ENCODE measurements around the gene TCN2. TPM values are rescaled to one million over a fixed set of nuclear protein-coding genes. Genes with fewer than 3 reads are reported as not detected.

Gene TCN2
- total RNA-seq, 1 donor from 2014 or later, result 3.1 TPM

Other genes starting within 250 kb of the TCN2 start
- gene RNF215, start 219.8 kb upstream of the TCN2 start, total RNA-seq (ENCODE audit: insufficient read depth, low replicate concordance), result 30.1 TPM
- gene SEC14L2, start 210.2 kb upstream of the TCN2 start, total RNA-seq (ENCODE audit: insufficient read depth, low replicate concordance), result 0.48 TPM
- gene MTFP1, start 181.4 kb upstream of the TCN2 start, total RNA-seq (ENCODE audit: insufficient read depth, low replicate concordance), result 7.9 TPM
- gene SEC14L3, start 135.2 kb upstream of the TCN2 start, total RNA-seq (ENCODE audit: insufficient read depth, low replicate concordance), result 2.9 TPM
- gene SEC14L4, start 101.5 kb upstream of the TCN2 start, total RNA-seq (ENCODE audit: insufficient read depth, low replicate concordance), result not detected
- 2.4 TPM for gene SEC14L6, start 60.4 kb upstream of the TCN2 start, total RNA-seq (ENCODE audit: insufficient read depth, low replicate concordance)
- not detected for gene GAL3ST1, start 32.5 kb upstream of the TCN2 start, total RNA-seq (ENCODE audit: insufficient read depth, low replicate concordance)
- gene PES1, start 15.3 kb upstream of the TCN2 start, total RNA-seq (ENCODE audit: insufficient read depth, low replicate concordance), result 43.1 TPM
- gene SLC35E4, start 28.6 kb downstream of the TCN2 start, total RNA-seq (ENCODE audit: insufficient read depth, low replicate concordance), result 1.2 TPM
- gene DUSP18, start 60.7 kb downstream of the TCN2 start, total RNA-seq (ENCODE audit: insufficient read depth, low replicate concordance), result 9.1 TPM
- 16.9 TPM for gene OSBP2, start 87.7 kb downstream of the TCN2 start, total RNA-seq (ENCODE audit: insufficient read depth, low replicate concordance)